OCI-LY3 (cell line): ENCODE results near the gene STEEP1.

Experiments used
- CTCF ChIP-seq: fragments of 200-600, 300-600 bp; sonication (generic); IDR thresholded peaks from 2 replicates; pipeline ENCODE4 v1.5.1; 2014; ENCODE audit warnings: antibody characterized with exemption, low read length, low read depth
- EZH2phosphoT487 ChIP-seq: fragments of 200-600 bp; shearing (Covaris generic); IDR thresholded peaks from 2 replicates; pipeline ENCODE4 v1.6.1; 2018; ENCODE audit warnings: antibody characterized with exemption, mixed run types, low read depth

- TF ChIP-seq EZH2phosphoT487, result no peak
- no peak for TF ChIP-seq CTCF
These were observed 41.2 kb upstream of the STEEP1 start, which contains the start of gene NKRF for GRCh38 chrX:119606280-119607017.
